ENCODE measurements around the gene DENND6A. TPM values are rescaled to one million over a fixed set of nuclear protein-coding genes. Genes with fewer than 3 reads are reported as not detected.
A peak's percentile ranks its signal among the peaks of the same experiment; 100 is the strongest.

DENND6A gene
- total RNA-seq, 1 donor from 2014 or later = 22.3 TPM

GRCh38 chr3:57655727-57656126 is 37.1 kb downstream of the DENND6A start:
- Histone ChIP-seq H3K27me3 (ENCODE audit: low read depth) (no peaks in the 10 kb centered on the region), H3K4me1 (peaks cover 3% of the 10 kb centered on the region), H3K27ac (no peak overlapping the region), H3K9me3 (no peaks in the 10 kb centered on the region), H3K4me3 (no peak overlapping the region), H3K36me3 (peaks cover 75% of the 10 kb centered on the region)
- no peak for ATAC-seq
- TF ChIP-seq CTCF (IDR thresholded peaks at IDR 0.05) = no peak
- no peak for DNase-seq
- intact Hi-C loops (cut with DNase I) = no loop called here

GRCh38 chr3:57654267-57654666 is 38.6 kb downstream of the DENND6A start:
- no peak overlapping the region for H3K4me3 ChIP-seq
- ATAC-seq (no peak), DNase-seq (no peak)
- no peaks in the 10 kb centered on the region for H3K9me3 ChIP-seq
- no peaks in the 10 kb centered on the region for H3K27me3 ChIP-seq (ENCODE audit: low read depth)
- H3K27ac ChIP-seq = no peak overlapping the region
- peaks cover 61% of the 10 kb centered on the region for H3K36me3 ChIP-seq
- intact Hi-C loops (cut with DNase I) = no loop called here
- no peak for TF ChIP-seq CTCF (IDR thresholded peaks at IDR 0.05)
- no peaks in the 10 kb centered on the region for H3K4me1 ChIP-seq

GRCh38 chr3:57652203-57652602 is 40.7 kb downstream of the DENND6A start:
- H3K4me1 ChIP-seq = peaks cover 2% of the 10 kb centered on the region
- no peak for ATAC-seq
- H3K27me3 ChIP-seq (ENCODE audit: low read depth) = no peaks in the 10 kb centered on the region
- peaks cover 41% of the 10 kb centered on the region for H3K36me3 ChIP-seq
- intact Hi-C loops (cut with DNase I) = no loop called here
- peaks cover 5% of the 10 kb centered on the region for H3K9me3 ChIP-seq
- no peak overlapping the region for H3K4me3 ChIP-seq
- H3K27ac ChIP-seq = no peak overlapping the region
- TF ChIP-seq CTCF (IDR thresholded peaks at IDR 0.05) = no peak
- DNase-seq = no peak

GRCh38 chr3:57647292-57647940 is 45.5 kb downstream of the DENND6A start:
- intact Hi-C loops (cut with DNase I) = no loop called here
- no peak for TF ChIP-seq CTCF (IDR thresholded peaks at IDR 0.05)
- peaks cover 35% of the 10 kb centered on the region for H3K36me3 ChIP-seq
- ATAC-seq (no peak), DNase-seq (no peak)
- no peaks in the 10 kb centered on the region for H3K27me3 ChIP-seq (ENCODE audit: low read depth)
- H3K27ac ChIP-seq = no peak overlapping the region
- H3K4me1 ChIP-seq = peaks cover 5% of the 10 kb centered on the region
- peaks cover 5% of the 10 kb centered on the region for H3K9me3 ChIP-seq
- no peak overlapping the region for H3K4me3 ChIP-seq

- H3K27ac ChIP-seq = no peak overlapping the region
- no peaks in the 10 kb centered on the region for H3K27me3 ChIP-seq (ENCODE audit: low read depth)
- peaks cover 5% of the 10 kb centered on the region for H3K4me1 ChIP-seq
- ATAC-seq (peak in 1 of 2 donors; percentile 57), DNase-seq (no peak)
- H3K36me3 ChIP-seq = peaks cover 42% of the 10 kb centered on the region
- H3K4me3 ChIP-seq = no peak overlapping the region
- H3K9me3 ChIP-seq = peaks cover 5% of the 10 kb centered on the region
- intact Hi-C loops (cut with DNase I) = no loop called here
- no peak for TF ChIP-seq CTCF (IDR thresholded peaks at IDR 0.05)
Measured at GRCh38 chr3:57646723-57647122, 46.2 kb downstream of the DENND6A start.

Data from lower lobe of right lung (tissue), 2 donors.